ENCODE data around the gene PHYKPL.
"Not testable (repeated sequence)": the region's sequence is repeated elsewhere in the genome, so short reads cannot be mapped to it uniquely, and the experiment has no call there.

PHYKPL gene

DNA sequence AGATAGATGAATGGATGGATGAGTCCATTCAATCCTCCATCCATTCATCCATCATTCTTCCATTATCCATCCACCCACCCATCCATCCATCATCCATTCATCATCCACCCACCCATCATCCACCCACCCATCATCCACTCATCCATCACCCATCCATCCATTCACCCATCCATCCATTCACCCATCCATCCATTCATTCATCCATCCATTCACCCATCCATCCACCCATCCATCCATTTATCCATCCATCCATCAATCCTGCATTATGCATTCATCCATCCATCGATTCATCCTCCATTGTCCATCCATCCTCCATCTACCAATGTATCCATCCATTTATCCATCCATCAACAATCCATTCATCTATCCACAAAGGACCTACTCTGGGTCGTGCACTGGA is 12.8 kb upstream of the PHYKPL start:
- TF ChIP-seq POLR2AphosphoS5 (IDR thresholded peaks at IDR 0.05; ENCODE audit: borderline replicate concordance, low read depth, low read length) = no peak
- no peak for TF ChIP-seq FOXP2 (optimal IDR thresholded peaks at IDR 0.05; ENCODE audit: control extremely low read depth, extremely low read length, insufficient read depth)
- TF ChIP-seq EZH2 (IDR thresholded peaks at IDR 0.05) = no peak
- Histone ChIP-seq H3K27ac (no peak overlapping the region), H3K4me3 (no peak overlapping the region), H3K9me3 (ENCODE audit: low read depth, low read length) (no peaks in the 10 kb centered on the region), H3K9ac (ENCODE audit: insufficient read length) (no peak overlapping the region), H3K36me3 (ENCODE audit: insufficient read depth, low read length) (no peaks in the 10 kb centered on the region)
- no peak for DNase-seq (ENCODE audit: low read depth, low spot score)

DNA sequence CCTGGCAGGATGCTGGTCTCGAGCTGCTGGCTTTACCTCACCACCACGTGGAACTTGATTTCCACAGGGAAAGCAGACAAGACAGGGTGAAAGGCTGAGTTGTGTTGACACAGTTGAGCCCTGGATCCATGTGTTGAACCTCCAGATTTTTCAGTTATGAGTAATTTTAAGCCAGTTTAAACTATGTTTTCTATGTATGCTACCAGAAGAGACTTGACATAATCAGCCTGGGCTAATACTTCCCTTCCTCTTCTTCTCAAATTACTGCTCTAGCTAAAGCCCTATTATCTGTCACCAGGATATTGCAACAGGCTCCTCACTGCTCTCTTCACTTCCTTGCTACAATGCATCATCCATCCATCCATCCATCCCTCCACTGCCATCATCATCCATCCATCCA is 12.0 kb upstream of the PHYKPL start:
- no peaks in the 10 kb centered on the region for H3K36me3 ChIP-seq (ENCODE audit: insufficient read depth, low read length)
- no peak for DNase-seq (ENCODE audit: low read depth, low spot score)
- H3K9me3 ChIP-seq (ENCODE audit: low read depth, low read length) = no peaks in the 10 kb centered on the region
- no peak overlapping the region for H3K27ac ChIP-seq
- no peak overlapping the region for H3K4me3 ChIP-seq
- TF ChIP-seq EZH2 (IDR thresholded peaks at IDR 0.05) (no peak), FOXP2 (optimal IDR thresholded peaks at IDR 0.05; ENCODE audit: control extremely low read depth, extremely low read length, insufficient read depth) (no peak)
- H3K9ac ChIP-seq (ENCODE audit: insufficient read length) = no peak overlapping the region

DNA sequence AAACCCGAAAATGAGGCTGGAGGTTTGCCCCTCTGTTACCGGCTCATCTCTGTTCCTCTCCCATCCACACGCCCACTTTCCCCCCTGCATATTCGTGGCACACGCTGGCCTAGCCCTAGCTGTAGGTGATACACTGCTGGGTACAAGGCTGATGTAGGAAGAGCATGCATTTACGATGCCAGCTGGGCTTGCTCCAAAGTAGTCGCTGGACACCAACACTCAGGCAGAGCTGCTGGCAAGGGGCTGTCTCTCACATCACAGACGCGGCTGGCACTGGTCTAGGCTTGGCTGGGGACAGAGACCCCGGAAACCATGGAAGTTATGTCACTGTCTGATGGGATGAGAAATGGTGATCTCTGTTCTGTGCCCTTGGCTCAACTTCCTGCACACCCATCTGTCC is 9.8 kb upstream of the PHYKPL start:
- DNase-seq (ENCODE audit: low read depth, low spot score) = no peak
- TF ChIP-seq POLR2AphosphoS5 (IDR thresholded peaks at IDR 0.05; ENCODE audit: borderline replicate concordance, low read depth, low read length) (no peak), EZH2 (IDR thresholded peaks at IDR 0.05) (no peak)
- no peaks in the 10 kb centered on the region for H3K36me3 ChIP-seq (ENCODE audit: insufficient read depth, low read length)
- no peaks in the 10 kb centered on the region for H3K9me3 ChIP-seq (ENCODE audit: low read depth, low read length)
- H3K4me3 ChIP-seq = no peak overlapping the region
- no peak overlapping the region for H3K27ac ChIP-seq
- H3K9ac ChIP-seq (ENCODE audit: insufficient read length) = no peak overlapping the region

GRCh38 chr5:178241688-178242231 is 9.2 kb upstream of the PHYKPL start:
- H3K9ac ChIP-seq (ENCODE audit: insufficient read length) = no peak overlapping the region
- no peak overlapping the region for H3K4me3 ChIP-seq
- H3K27ac ChIP-seq = no peak overlapping the region

GRCh38 chr5:178241231-178241663 is 8.6 kb upstream of the PHYKPL start:
- Histone ChIP-seq H3K27ac (no peak overlapping the region), H3K4me3 (no peak overlapping the region), H3K9ac (ENCODE audit: insufficient read length) (no peak overlapping the region), H3K9me3 (ENCODE audit: low read depth, low read length) (no peaks in the 10 kb centered on the region), H3K36me3 (ENCODE audit: insufficient read depth, low read length) (no peaks in the 10 kb centered on the region)
- TF ChIP-seq FOXP2 (optimal IDR thresholded peaks at IDR 0.05; ENCODE audit: control extremely low read depth, extremely low read length, insufficient read depth) (no peak), EZH2 (IDR thresholded peaks at IDR 0.05) (no peak), POLR2AphosphoS5 (IDR thresholded peaks at IDR 0.05; ENCODE audit: borderline replicate concordance, low read depth, low read length) (no peak)
- DNase-seq (ENCODE audit: low read depth, low spot score) = no peak

More at GRCh38 chr5:178241688-178242231, 9.2 kb upstream of the PHYKPL start:
- Histone ChIP-seq H3K36me3 (ENCODE audit: insufficient read depth, low read length) (no peaks in the 10 kb centered on the region), H3K9me3 (ENCODE audit: low read depth, low read length) (no peaks in the 10 kb centered on the region)
- TF ChIP-seq FOXP2 (optimal IDR thresholded peaks at IDR 0.05; ENCODE audit: control extremely low read depth, extremely low read length, insufficient read depth) = no peak
- TF ChIP-seq POLR2AphosphoS5 (IDR thresholded peaks at IDR 0.05; ENCODE audit: borderline replicate concordance, low read depth, low read length) = no peak
- no peak for DNase-seq (ENCODE audit: low read depth, low spot score)

GRCh38 chr5:178240766-178241165 is 8.2 kb upstream of the PHYKPL start:
- no peak overlapping the region for H3K27ac ChIP-seq
- H3K4me3 ChIP-seq = no peak overlapping the region
- TF ChIP-seq POLR2AphosphoS5 (IDR thresholded peaks at IDR 0.05; ENCODE audit: borderline replicate concordance, low read depth, low read length) = no peak
- no peak for TF ChIP-seq EZH2 (IDR thresholded peaks at IDR 0.05)
- TF ChIP-seq FOXP2 (optimal IDR thresholded peaks at IDR 0.05; ENCODE audit: control extremely low read depth, extremely low read length, insufficient read depth) = no peak
- H3K9me3 ChIP-seq (ENCODE audit: low read depth, low read length) = no peaks in the 10 kb centered on the region
- H3K36me3 ChIP-seq (ENCODE audit: insufficient read depth, low read length) = no peaks in the 10 kb centered on the region
- no peak for DNase-seq (ENCODE audit: low read depth, low spot score)
- H3K9ac ChIP-seq (ENCODE audit: insufficient read length) = no peak overlapping the region

DNA sequence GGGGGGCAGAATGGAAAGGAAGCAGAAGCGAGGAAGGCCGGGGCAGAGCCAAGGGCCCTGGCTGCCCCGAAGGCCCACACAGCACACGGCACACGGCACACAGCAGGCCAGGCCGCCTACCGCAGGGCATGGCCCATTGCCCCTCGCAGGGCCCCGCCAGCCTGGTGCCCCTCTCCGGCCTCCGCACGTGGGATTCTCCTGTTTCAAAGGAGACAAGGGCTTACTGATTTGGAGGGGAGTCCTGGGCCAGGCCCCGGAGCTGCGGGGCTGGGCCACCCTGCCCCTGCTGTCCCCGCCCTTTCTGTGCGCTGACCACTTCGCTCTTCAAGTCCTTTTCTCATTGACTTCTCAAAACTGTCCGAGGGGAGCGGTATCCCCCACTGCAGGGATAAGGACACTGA is 7.7 kb upstream of the PHYKPL start:
- no peak for DNase-seq (ENCODE audit: low read depth, low spot score)
- Histone ChIP-seq H3K27ac (no peak overlapping the region), H3K4me3 (no peak overlapping the region), H3K9me3 (ENCODE audit: low read depth, low read length) (no peaks in the 10 kb centered on the region), H3K36me3 (ENCODE audit: insufficient read depth, low read length) (no peaks in the 10 kb centered on the region), H3K9ac (ENCODE audit: insufficient read length) (no peak overlapping the region)
- TF ChIP-seq POLR2AphosphoS5 (IDR thresholded peaks at IDR 0.05; ENCODE audit: borderline replicate concordance, low read depth, low read length) (no peak), EZH2 (IDR thresholded peaks at IDR 0.05) (no peak), FOXP2 (optimal IDR thresholded peaks at IDR 0.05; ENCODE audit: control extremely low read depth, extremely low read length, insufficient read depth) (no peak)

DNA sequence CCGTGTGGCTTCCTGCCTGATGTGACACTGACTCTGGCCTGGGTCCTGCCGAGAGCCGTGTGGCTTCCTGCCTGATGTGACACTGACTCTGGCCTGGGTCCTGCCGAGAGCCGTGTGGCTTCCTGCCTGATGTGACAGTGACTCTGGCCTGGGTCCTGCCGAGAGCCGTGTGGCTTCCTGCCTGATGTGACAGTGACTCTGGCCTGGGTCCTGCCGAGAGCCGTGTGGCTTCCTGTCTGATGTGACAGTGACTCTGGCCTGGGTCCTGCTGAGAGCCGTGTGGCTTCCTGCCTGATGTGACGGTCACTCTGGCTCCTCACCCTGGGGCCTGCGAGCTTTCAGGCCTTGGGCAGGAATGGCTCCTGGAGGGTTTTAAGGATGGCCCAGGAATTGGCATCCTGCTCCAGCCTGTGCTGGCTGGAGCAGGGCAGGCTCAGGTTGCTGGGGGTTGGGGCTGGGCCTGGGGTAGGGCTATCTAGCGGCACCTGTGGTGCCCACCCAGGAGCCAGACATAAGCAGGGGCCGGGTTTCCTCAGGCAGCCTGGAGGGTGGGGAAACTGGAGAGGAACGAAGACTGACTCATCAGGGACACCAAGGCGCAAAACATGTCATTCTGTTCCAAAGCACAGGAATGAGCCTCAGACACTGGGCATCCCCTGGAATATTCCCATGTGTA is 7.2 kb upstream of the PHYKPL start:
- DNase-seq (ENCODE audit: low read depth, low spot score); H3K27ac ChIP-seq; H3K4me3 ChIP-seq; H3K9ac ChIP-seq (ENCODE audit: insufficient read length); H3K36me3 ChIP-seq (ENCODE audit: insufficient read depth, low read length); H3K9me3 ChIP-seq (ENCODE audit: low read depth, low read length): not testable (repeated sequence)

Measured in SK-N-MC (cell line).